Peyer's patch (tissue), 4 donors: Measurements from ENCODE around the gene ANTXRL.
"Not testable (repeated sequence)": the region's sequence is repeated elsewhere in the genome, so short reads cannot be mapped to it uniquely, and the experiment has no call there.

Experiments
- POLR2A ChIP-seq, 2 donors: fragments of 450-650 bp; IDR thresholded peaks; one replicate each; pipeline ENCODE4 v1.5.1; 2017; ENCODE audit warnings: antibody characterized with exemption in 2 of 2, mild to moderate bottlenecking in 2 of 2, moderate library complexity in 2 of 2
- TF ChIP-seq, protein P1 (sequence below), 6 experiments: fragments of 450-650 bp in 4 of 6; fragments of 200-600 bp in 2 of 6; sonication (generic) in 1 of 6; IDR thresholded peaks; one replicate each; pipeline ENCODE4 v1.5.1; 2017 to 2019; ENCODE audit warnings: antibody characterized with exemption in 6 of 6, mild to moderate bottlenecking in 3 of 6, moderate library complexity in 1 of 6

DNA sequence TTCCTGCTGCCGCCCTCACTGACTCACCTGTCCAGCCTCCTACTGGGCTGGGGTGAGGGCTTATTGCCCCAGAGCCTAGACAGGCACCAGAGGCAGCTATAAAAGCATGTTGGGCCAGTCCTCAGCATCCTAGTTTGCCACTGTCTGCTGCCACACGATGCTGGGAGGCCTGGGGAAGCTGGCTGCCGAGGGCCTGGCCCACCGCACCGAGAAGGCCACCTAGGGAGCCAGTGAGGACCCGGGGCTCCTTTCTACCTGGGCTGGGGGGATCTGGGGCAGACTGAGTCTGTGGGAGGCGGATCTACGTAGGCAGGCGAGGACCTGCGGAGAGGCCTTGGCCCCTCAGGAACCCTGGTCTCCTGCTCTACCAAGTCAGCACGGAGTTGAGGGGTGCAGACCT, 82.2 kb downstream of the ANTXRL start:
- TF ChIP-seq, protein P1, sequence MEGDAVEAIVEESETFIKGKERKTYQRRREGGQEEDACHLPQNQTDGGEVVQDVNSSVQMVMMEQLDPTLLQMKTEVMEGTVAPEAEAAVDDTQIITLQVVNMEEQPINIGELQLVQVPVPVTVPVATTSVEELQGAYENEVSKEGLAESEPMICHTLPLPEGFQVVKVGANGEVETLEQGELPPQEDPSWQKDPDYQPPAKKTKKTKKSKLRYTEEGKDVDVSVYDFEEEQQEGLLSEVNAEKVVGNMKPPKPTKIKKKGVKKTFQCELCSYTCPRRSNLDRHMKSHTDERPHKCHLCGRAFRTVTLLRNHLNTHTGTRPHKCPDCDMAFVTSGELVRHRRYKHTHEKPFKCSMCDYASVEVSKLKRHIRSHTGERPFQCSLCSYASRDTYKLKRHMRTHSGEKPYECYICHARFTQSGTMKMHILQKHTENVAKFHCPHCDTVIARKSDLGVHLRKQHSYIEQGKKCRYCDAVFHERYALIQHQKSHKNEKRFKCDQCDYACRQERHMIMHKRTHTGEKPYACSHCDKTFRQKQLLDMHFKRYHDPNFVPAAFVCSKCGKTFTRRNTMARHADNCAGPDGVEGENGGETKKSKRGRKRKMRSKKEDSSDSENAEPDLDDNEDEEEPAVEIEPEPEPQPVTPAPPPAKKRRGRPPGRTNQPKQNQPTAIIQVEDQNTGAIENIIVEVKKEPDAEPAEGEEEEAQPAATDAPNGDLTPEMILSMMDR (IDR thresholded peaks at IDR 0.05): not testable (repeated sequence)
- TF ChIP-seq POLR2A (IDR thresholded peaks at IDR 0.05): not testable (repeated sequence)
